ENCODE data around the gene KIAA0513.

- TF ChIP-seq, protein P1, sequence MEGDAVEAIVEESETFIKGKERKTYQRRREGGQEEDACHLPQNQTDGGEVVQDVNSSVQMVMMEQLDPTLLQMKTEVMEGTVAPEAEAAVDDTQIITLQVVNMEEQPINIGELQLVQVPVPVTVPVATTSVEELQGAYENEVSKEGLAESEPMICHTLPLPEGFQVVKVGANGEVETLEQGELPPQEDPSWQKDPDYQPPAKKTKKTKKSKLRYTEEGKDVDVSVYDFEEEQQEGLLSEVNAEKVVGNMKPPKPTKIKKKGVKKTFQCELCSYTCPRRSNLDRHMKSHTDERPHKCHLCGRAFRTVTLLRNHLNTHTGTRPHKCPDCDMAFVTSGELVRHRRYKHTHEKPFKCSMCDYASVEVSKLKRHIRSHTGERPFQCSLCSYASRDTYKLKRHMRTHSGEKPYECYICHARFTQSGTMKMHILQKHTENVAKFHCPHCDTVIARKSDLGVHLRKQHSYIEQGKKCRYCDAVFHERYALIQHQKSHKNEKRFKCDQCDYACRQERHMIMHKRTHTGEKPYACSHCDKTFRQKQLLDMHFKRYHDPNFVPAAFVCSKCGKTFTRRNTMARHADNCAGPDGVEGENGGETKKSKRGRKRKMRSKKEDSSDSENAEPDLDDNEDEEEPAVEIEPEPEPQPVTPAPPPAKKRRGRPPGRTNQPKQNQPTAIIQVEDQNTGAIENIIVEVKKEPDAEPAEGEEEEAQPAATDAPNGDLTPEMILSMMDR (conservative IDR thresholded peaks at IDR 0.05 in 1 of 2, IDR thresholded peaks at IDR 0.05 in 1 of 2; ENCODE audit: extremely low read depth in 1 of 2, insufficient read depth in 1 of 2, low read depth in 1 of 2, low read length in 2 of 2): no peak
- no peak for TF ChIP-seq EZH2 (IDR thresholded peaks at IDR 0.05; ENCODE audit: borderline replicate concordance, low read length)
Observed at GRCh38 chr16:85057948-85058347, 30.4 kb downstream of the KIAA0513 start.

All from mammary epithelial cell (primary cell).